Measurements from ENCODE around the gene UNC5B. TPM values are rescaled to one million over a fixed set of nuclear protein-coding genes. Genes with fewer than 3 reads are reported as not detected.

Gene UNC5B
- total RNA-seq, 1 donor from 2014 or later, result 22.4 TPM

GRCh38 chr10:71281646-71282322 lies 69.4 kb downstream of the UNC5B start:
- Mint-ChIP-seq H3K36me3 (no peaks in the 10 kb centered on the region), H3K27ac (no peak overlapping the region), H3K27me3 (no peaks in the 10 kb centered on the region), H3K9me3 (no peaks in the 10 kb centered on the region), H3K4me3 (no peak overlapping the region), H3K4me1 (ENCODE audit: unreplicated experiment) (peaks cover 4% of the 10 kb centered on the region)
- TF ChIP-seq CTCF (conservative IDR thresholded peaks at IDR 0.05), result no peak
- DNase-seq (ENCODE audit: extremely low spot score, unreplicated experiment), result no peak

- Mint-ChIP-seq H3K27me3 (no peaks in the 10 kb centered on the region), H3K4me3 (no peak overlapping the region), H3K9me3 (no peaks in the 10 kb centered on the region), H3K4me1 (ENCODE audit: unreplicated experiment) (peaks cover 4% of the 10 kb centered on the region), H3K36me3 (no peaks in the 10 kb centered on the region), H3K27ac (no peak overlapping the region)
- DNase-seq (ENCODE audit: extremely low spot score, unreplicated experiment), result no peak
- TF ChIP-seq CTCF (conservative IDR thresholded peaks at IDR 0.05), result no peak
These were observed 69.9 kb downstream of the UNC5B start for GRCh38 chr10:71282323-71282680.

- Mint-ChIP-seq H3K4me3 (no peak overlapping the region), H3K4me1 (ENCODE audit: unreplicated experiment) (peaks cover 4% of the 10 kb centered on the region), H3K36me3 (peaks cover 4% of the 10 kb centered on the region), H3K9me3 (no peaks in the 10 kb centered on the region), H3K27ac (peak overlapping the region; percentile 10), H3K27me3 (peaks cover 4% of the 10 kb centered on the region)
- DNase-seq (ENCODE audit: extremely low spot score, unreplicated experiment), result no peak
- no peak for TF ChIP-seq CTCF (conservative IDR thresholded peaks at IDR 0.05)
These were observed 71.0 kb downstream of the UNC5B start for GRCh38 chr10:71283410-71283809.

- Mint-ChIP-seq H3K9me3 (no peaks in the 10 kb centered on the region), H3K4me1 (ENCODE audit: unreplicated experiment) (peaks cover 4% of the 10 kb centered on the region), H3K4me3 (no peak overlapping the region), H3K36me3 (peaks cover 5% of the 10 kb centered on the region), H3K27ac (no peak overlapping the region), H3K27me3 (peaks cover 4% of the 10 kb centered on the region)
- TF ChIP-seq CTCF (conservative IDR thresholded peaks at IDR 0.05), result no peak
- DNase-seq (ENCODE audit: extremely low spot score, unreplicated experiment), result no peak
These were observed 71.5 kb downstream of the UNC5B start for GRCh38 chr10:71283876-71284275.

GRCh38 chr10:71284544-71285179 lies 72.3 kb downstream of the UNC5B start:
- Mint-ChIP-seq H3K27ac (no peak overlapping the region), H3K4me3 (no peak overlapping the region), H3K27me3 (peaks cover 4% of the 10 kb centered on the region), H3K4me1 (ENCODE audit: unreplicated experiment) (peaks cover 4% of the 10 kb centered on the region), H3K36me3 (peaks cover 5% of the 10 kb centered on the region), H3K9me3 (no peaks in the 10 kb centered on the region)
- DNase-seq (ENCODE audit: extremely low spot score, unreplicated experiment), result no peak
- no peak for TF ChIP-seq CTCF (conservative IDR thresholded peaks at IDR 0.05)
